HEK293 (cell line): ENCODE results near the gene CCDC117.

Experiments used
- EGR2 ChIP-seq: fragments of 450-650 bp; formaldehyde crosslinking; IDR thresholded peaks from 2 replicates; pipeline ENCODE4 v1.5.1; 2016; ENCODE audit warnings: low read depth, missing biosample characterization, missing genetic modification characterization
- MYNN ChIP-seq: fragments of 450-650 bp; formaldehyde crosslinking; IDR thresholded peaks from 2 replicates; pipeline ENCODE4 v1.5.1; 2016; ENCODE audit warnings: missing biosample characterization, missing genetic modification characterization, borderline replicate concordance
- OVOL3 ChIP-seq: fragments of 450-650 bp; formaldehyde crosslinking; IDR thresholded peaks from 2 replicates; pipeline ENCODE4 v1.5.1; 2016; ENCODE audit warnings: missing biosample characterization, missing genetic modification characterization
- SALL2 ChIP-seq: fragments of 450-650 bp; formaldehyde crosslinking; IDR thresholded peaks from 2 replicates; pipeline ENCODE4 v1.5.0; 2017; ENCODE audit warnings: missing biosample characterization, mild to moderate bottlenecking, missing genetic modification characterization, borderline replicate concordance
- SP3 ChIP-seq: fragments of 450-650 bp; formaldehyde crosslinking; IDR thresholded peaks from 2 replicates; pipeline ENCODE4 v1.5.1; 2016; ENCODE audit warnings: missing biosample characterization, missing genetic modification characterization
- TSHZ1 ChIP-seq: fragments of 450-650 bp; formaldehyde crosslinking; IDR thresholded peaks from 2 replicates; pipeline ENCODE4 v1.5.1; 2016; ENCODE audit warnings: missing biosample characterization, missing genetic modification characterization, borderline replicate concordance
- YY1 ChIP-seq: fragments of 450-650 bp; formaldehyde crosslinking; IDR thresholded peaks from 2 replicates; pipeline ENCODE4 v1.5.1; 2018; ENCODE audit warnings: missing biosample characterization, missing genetic modification characterization
- ZBTB49 ChIP-seq: fragments of 450-650 bp; formaldehyde crosslinking; IDR thresholded peaks from 2 replicates; pipeline ENCODE4 v1.5.1; 2016; ENCODE audit warnings: missing biosample characterization, missing genetic modification characterization, low read depth
- ZBTB6 ChIP-seq: fragments of 450-650 bp; formaldehyde crosslinking; IDR thresholded peaks from 2 replicates; pipeline ENCODE4 v1.5.1; 2017; ENCODE audit warnings: missing biosample characterization, missing genetic modification characterization
- ZEB2 ChIP-seq: fragments of 450-650 bp; formaldehyde crosslinking; IDR thresholded peaks from 2 replicates; pipeline ENCODE4 v1.5.1; 2016; ENCODE audit warnings: missing biosample characterization, missing genetic modification characterization
- ZNF140 ChIP-seq: fragments of 450-650 bp; formaldehyde crosslinking; IDR thresholded peaks from 2 replicates; pipeline ENCODE4 v1.5.1; 2016; ENCODE audit warnings: missing biosample characterization, missing genetic modification characterization
- ZNF148 ChIP-seq: fragments of 450-650 bp; formaldehyde crosslinking; IDR thresholded peaks from 2 replicates; pipeline ENCODE4 v1.5.0; 2017; ENCODE audit warnings: missing biosample characterization, missing genetic modification characterization, borderline replicate concordance
- ZNF175 ChIP-seq: fragments of 450-650 bp; formaldehyde crosslinking; IDR thresholded peaks from 2 replicates; pipeline ENCODE4 v1.5.1; 2016; ENCODE audit warnings: missing biosample characterization, missing genetic modification characterization
- ZNF202 ChIP-seq: fragments of 450-650 bp; formaldehyde crosslinking; IDR thresholded peaks from 2 replicates; pipeline ENCODE4 v1.5.1; 2016; ENCODE audit warnings: missing biosample characterization, missing genetic modification characterization, borderline replicate concordance
- ZNF211 ChIP-seq: fragments of 450-650 bp; formaldehyde crosslinking; IDR thresholded peaks from 2 replicates; pipeline ENCODE4 v1.5.1; 2016; ENCODE audit warnings: low read depth, missing biosample characterization, missing genetic modification characterization
- ZNF214 ChIP-seq: fragments of 450-650 bp; formaldehyde crosslinking; IDR thresholded peaks from 2 replicates; pipeline ENCODE4 v1.5.1; 2017; ENCODE audit warnings: missing biosample characterization, mild to moderate bottlenecking, missing genetic modification characterization, borderline replicate concordance
- ZNF26 ChIP-seq: fragments of 450-650 bp; formaldehyde crosslinking; IDR thresholded peaks from 2 replicates; pipeline ENCODE4 v1.5.1; 2016; ENCODE audit warnings: missing biosample characterization, missing genetic modification characterization
- ZNF350 ChIP-seq: fragments of 450-650 bp; formaldehyde crosslinking; IDR thresholded peaks from 2 replicates; pipeline ENCODE4 v1.5.0; 2017; ENCODE audit warnings: missing biosample characterization, mild to moderate bottlenecking, missing genetic modification characterization
- ZNF394 ChIP-seq: fragments of 450-650 bp; formaldehyde crosslinking; IDR thresholded peaks from 2 replicates; pipeline ENCODE4 v1.5.1; 2016; ENCODE audit warnings: missing biosample characterization, missing genetic modification characterization, mild to moderate bottlenecking, moderate library complexity, borderline replicate concordance
- ZNF404 ChIP-seq: fragments of 450-650 bp; formaldehyde crosslinking; IDR thresholded peaks from 2 replicates; pipeline ENCODE4 v1.5.1; 2017; ENCODE audit warnings: missing biosample characterization, missing genetic modification characterization
- ZNF501 ChIP-seq: fragments of 450-650 bp; formaldehyde crosslinking; IDR thresholded peaks from 2 replicates; pipeline ENCODE4 v1.5.1; 2016; ENCODE audit warnings: missing biosample characterization, missing genetic modification characterization
- ZNF513 ChIP-seq: fragments of 450-650 bp; IDR thresholded peaks from 2 replicates; pipeline ENCODE4 v1.5.1; 2018; ENCODE audit warnings: missing biosample characterization, missing genetic modification characterization
- ZNF514 ChIP-seq: fragments of 450-650 bp; formaldehyde crosslinking; IDR thresholded peaks from 2 replicates; pipeline ENCODE4 v1.5.1; 2016; ENCODE audit warnings: missing biosample characterization, missing genetic modification characterization
- ZNF548 ChIP-seq: fragments of 450-650 bp; formaldehyde crosslinking; IDR thresholded peaks from 2 replicates; pipeline ENCODE4 v1.5.1; 2016; ENCODE audit warnings: missing biosample characterization, missing genetic modification characterization
- ZNF670 ChIP-seq: fragments of 450-650 bp; formaldehyde crosslinking; IDR thresholded peaks from 2 replicates; pipeline ENCODE4 v1.5.1; 2016; ENCODE audit warnings: missing biosample characterization, missing genetic modification characterization, low read depth
- ZNF777 ChIP-seq: fragments of 450-650 bp; formaldehyde crosslinking; IDR thresholded peaks from 2 replicates; pipeline ENCODE4 v1.5.1; 2017; ENCODE audit warnings: missing biosample characterization, missing genetic modification characterization, borderline replicate concordance

Gene CCDC117

GRCh38 chr22:28741785-28742561 is 30.5 kb upstream of the CCDC117 start, which contains the start of the genes CHEK2 and HSCB (continued):
- no peak for TF ChIP-seq ZNF404 (tag by site-specific recombination)
- TF ChIP-seq ZNF211 (tag by site-specific recombination), result no peak
- TF ChIP-seq SP3 (tag by site-specific recombination), result peak; percentile 81
- no peak for TF ChIP-seq ZNF148 (tag by site-specific recombination)
- TF ChIP-seq ZNF140, result no peak
- no peak for TF ChIP-seq ZNF214
- no peak for TF ChIP-seq MYNN (tag by site-specific recombination)
- no peak for TF ChIP-seq ZNF514 (tag by site-specific recombination)
- TF ChIP-seq ZNF26, result no peak
- peak; percentile 19; the same call in 1 of the 2 replicates for TF ChIP-seq YY1 (tag by site-specific recombination)
- TF ChIP-seq ZBTB49 (tag by site-specific recombination), result no peak
- no peak for TF ChIP-seq ZNF670 (tag by site-specific recombination)
- no peak; the same call in 1 of the 2 replicates for TF ChIP-seq TSHZ1 (tag by site-specific recombination)
- peak; percentile 65; the same call in 1 of the 2 replicates for TF ChIP-seq ZEB2 (tag by site-specific recombination)
- TF ChIP-seq ZNF513 (tag by site-specific recombination), result no peak; the same call in 1 of the 2 replicates
- no peak for TF ChIP-seq SALL2 (tag by site-specific recombination)
- TF ChIP-seq ZNF175, result no peak
- no peak for TF ChIP-seq ZNF350 (tag by site-specific recombination)
- TF ChIP-seq OVOL3 (tag by site-specific recombination), result peak; percentile 71
- TF ChIP-seq ZNF394 (tag by site-specific recombination), result no peak; the same call in 1 of the 2 replicates
- TF ChIP-seq ZNF548, result no peak
- TF ChIP-seq EGR2, result peak; percentile 58; the same call in 1 of the 2 replicates
- TF ChIP-seq ZNF501 (tag by site-specific recombination), result 0 out of 2 replicates have a peak, but pooled peaks have one; percentile 18
- TF ChIP-seq ZNF777, result peak; percentile 99
- no peak for TF ChIP-seq ZNF202 (tag by site-specific recombination)
- TF ChIP-seq ZBTB6 (tag by site-specific recombination), result peak; percentile 89
